Neutrophil (primary cell): ENCODE results near the gene CCDC92B.

ENCODE experiments used
- H3K27ac ChIP-seq: fragments of 200-600 bp; sonication (generic); 2 replicates; pipeline ENCODE4 v1.5.1; 2016; ENCODE audit warnings: mild to moderate bottlenecking, moderate library complexity
- H3K27me3 ChIP-seq: fragments of 200-600 bp; sonication (generic); 2 replicates; pipeline ENCODE4 v1.6.0; 2016; ENCODE audit warnings: mild to moderate bottlenecking
- H3K36me3 ChIP-seq: fragments of 200-600 bp; sonication (generic); 2 replicates; pipeline ENCODE4 v1.5.1; 2017
- H3K4me1 ChIP-seq, 2 experiments: fragments of 200-600 bp in 1 of 2; sonication (generic) in 1 of 2; 1 replicate in 1 of 2; 2 replicates in 1 of 2; pipeline versions ENCODE4 v1.5.1 to v1.6.1; 2013 to 2016; ENCODE audit warnings: low read depth in 1 of 2, low read length in 1 of 2, mild to moderate bottlenecking in 1 of 2, moderate library complexity in 1 of 2; ENCODE audit not compliant: control insufficient read depth in 1 of 2, insufficient read depth in 1 of 2
- H3K4me3 ChIP-seq, 2 experiments: fragments of 200-600 bp in 1 of 2; sonication (generic) in 1 of 2; 1 replicate in 1 of 2; 2 replicates in 1 of 2; pipeline ENCODE4 v1.5.1; 2013 to 2016; ENCODE audit warnings: low read depth in 1 of 2, low read length in 1 of 2, mild to moderate bottlenecking in 1 of 2, moderate library complexity in 1 of 2
- H3K9me3 ChIP-seq: fragments of 200-600 bp; sonication (generic); 2 replicates; pipeline ENCODE4 v1.5.1; 2016
- TF ChIP-seq, protein P1 (sequence below): fragments of 200-600 bp; sonication (generic); IDR thresholded peaks from 2 replicates; pipeline ENCODE4 v1.5.1; 2016; ENCODE audit warnings: antibody characterized with exemption

The CCDC92B gene

DNA sequence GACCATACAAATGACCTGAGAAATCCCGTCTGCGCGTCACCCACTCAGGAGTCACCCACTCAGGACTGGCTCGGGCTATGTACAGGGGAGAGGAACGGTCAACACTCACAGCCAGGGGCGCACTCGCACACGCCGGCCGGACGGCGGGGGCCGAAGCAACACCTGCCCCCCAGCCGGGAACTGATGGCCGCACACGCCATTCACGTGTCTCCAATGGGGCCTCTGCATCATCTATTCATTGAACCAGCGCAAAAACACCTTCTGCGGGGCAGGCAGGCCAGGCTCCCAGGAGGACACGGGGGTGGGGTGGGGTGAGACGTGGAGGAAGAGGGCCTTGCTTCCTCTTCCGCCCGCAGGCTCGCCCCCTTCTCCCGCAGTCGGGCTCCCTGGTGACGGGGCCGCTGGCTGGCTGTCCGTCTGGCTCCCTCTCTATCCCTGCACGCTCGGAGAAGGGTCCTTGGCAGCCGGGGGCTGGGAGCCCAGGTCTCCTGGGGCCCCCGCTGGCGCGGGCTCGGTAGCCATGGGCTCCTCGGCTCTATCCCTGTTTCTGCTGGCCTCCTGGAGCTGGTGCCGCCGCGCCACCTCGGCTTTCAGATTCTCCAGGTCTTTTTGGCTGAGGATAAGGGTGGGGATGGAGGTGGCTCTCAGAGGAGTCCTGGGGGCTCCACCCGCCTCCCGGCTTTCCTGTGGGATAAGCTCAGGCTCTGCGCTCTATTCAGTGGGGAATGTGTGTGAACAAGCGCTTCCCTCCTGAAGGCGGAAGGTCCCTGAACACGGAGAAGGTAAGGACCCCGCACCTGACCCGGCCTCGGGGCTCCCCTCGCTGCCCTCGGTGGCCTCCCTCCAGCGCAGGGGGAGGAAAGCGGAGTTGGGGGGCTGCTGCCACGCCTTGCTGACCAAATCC lies 59.0 kb downstream of the CCDC92B start:
- no peak overlapping the region for H3K27ac ChIP-seq
- no peaks in the 10 kb centered on the region for H3K27me3 ChIP-seq
- TF ChIP-seq, protein P1, sequence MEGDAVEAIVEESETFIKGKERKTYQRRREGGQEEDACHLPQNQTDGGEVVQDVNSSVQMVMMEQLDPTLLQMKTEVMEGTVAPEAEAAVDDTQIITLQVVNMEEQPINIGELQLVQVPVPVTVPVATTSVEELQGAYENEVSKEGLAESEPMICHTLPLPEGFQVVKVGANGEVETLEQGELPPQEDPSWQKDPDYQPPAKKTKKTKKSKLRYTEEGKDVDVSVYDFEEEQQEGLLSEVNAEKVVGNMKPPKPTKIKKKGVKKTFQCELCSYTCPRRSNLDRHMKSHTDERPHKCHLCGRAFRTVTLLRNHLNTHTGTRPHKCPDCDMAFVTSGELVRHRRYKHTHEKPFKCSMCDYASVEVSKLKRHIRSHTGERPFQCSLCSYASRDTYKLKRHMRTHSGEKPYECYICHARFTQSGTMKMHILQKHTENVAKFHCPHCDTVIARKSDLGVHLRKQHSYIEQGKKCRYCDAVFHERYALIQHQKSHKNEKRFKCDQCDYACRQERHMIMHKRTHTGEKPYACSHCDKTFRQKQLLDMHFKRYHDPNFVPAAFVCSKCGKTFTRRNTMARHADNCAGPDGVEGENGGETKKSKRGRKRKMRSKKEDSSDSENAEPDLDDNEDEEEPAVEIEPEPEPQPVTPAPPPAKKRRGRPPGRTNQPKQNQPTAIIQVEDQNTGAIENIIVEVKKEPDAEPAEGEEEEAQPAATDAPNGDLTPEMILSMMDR: no peak
- no peak overlapping the region for H3K4me3 ChIP-seq
- H3K9me3 ChIP-seq: no peaks in the 10 kb centered on the region
- no peaks in the 10 kb centered on the region for H3K4me1 ChIP-seq
- peaks cover 16% of the 10 kb centered on the region for H3K36me3 ChIP-seq

DNA sequence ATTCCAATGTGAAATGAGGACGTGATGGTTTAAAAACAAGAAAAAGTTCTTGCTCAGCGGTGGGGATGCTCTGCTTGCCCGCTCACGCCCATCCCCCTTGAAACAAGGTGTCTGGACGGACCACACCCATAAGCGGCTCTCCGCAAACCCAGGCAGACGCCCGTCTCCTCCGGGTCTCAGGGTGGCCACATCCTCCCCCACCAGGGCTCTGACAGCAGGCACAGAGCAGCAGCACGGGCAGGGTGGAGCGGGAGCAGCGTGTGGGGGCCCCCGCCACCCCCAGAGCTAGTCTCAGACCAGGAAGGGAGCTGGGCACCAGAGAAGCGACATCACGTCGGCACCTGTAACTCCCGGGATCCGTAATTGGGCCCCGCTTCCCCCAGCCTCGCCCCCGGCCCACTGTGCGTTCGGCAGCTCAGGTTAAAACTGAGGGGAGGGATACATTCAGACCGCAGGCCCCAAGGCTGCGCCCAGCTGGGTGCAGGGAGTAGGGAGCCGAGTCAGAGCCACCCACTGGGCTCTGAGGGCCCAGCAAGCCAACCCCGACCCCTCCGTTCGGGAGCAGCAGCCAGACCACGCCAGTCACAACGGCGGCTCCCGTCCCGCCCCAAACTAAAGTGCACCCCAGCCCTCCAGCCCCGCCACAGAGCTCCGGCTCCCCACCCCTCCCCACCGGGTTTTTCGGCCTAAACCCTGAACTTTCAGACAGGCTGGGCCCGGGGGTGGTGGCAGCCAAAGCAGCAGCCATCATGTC lies 59.9 kb downstream of the CCDC92B start:
- Histone ChIP-seq H3K4me3 (no peak overlapping the region), H3K27me3 (no peaks in the 10 kb centered on the region), H3K36me3 (peaks cover 17% of the 10 kb centered on the region), H3K9me3 (no peaks in the 10 kb centered on the region), H3K4me1 (no peaks in the 10 kb centered on the region), H3K27ac (no peak overlapping the region)
- TF ChIP-seq, protein P1: no peak

DNA sequence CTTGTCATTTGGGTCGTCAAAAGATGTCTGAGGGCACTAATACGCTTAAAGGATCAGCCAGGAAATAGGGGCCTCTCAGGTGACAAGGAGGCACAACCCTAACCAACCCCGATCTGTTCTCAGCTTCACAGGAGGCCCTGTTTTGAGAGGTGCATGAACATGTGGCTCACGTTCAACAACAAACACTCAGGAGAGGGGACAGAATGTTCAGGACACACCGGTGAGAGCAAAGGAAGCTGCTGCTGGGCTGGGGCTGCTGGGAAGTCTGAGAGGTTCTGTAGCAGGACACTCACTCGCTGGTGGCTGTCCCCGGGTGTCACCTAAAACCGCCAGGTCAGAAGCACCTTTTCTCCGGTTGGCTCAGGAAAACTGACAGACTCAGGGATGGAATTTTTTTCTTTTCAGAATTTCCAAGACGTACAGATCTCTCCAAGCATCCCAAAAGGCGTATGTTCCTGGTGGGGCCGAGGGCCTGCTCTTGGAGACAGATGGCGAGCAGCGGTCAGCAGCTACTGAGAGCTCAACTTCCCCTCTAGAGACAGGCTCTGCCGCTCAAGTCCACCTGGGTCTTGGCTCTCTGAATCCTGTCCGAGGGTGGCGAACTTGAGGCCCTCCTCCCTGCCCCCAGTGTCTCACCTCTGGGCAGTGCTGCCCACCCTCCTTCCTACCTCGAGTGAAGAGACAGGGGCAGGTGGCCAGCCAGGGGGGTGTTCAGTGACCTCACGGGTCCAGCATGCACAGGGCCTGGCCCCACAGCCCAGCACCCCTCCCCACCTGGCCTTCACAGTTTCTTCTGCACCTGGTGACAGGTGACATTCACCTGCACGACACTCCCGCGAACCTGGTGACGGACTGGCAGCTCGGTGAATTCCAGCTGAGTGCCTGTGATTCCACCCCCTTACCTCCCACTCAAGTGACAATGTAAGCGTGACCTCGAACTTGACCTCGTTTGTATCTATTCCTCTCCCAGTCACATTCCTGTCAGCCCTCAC lies 60.8 kb downstream of the CCDC92B start:
- Histone ChIP-seq H3K27me3 (no peaks in the 10 kb centered on the region), H3K4me1 (no peaks in the 10 kb centered on the region), H3K9me3 (no peaks in the 10 kb centered on the region), H3K4me3 (no peak overlapping the region), H3K27ac (no peak overlapping the region), H3K36me3 (peaks cover 24% of the 10 kb centered on the region)
- TF ChIP-seq, protein P1: no peak

DNA sequence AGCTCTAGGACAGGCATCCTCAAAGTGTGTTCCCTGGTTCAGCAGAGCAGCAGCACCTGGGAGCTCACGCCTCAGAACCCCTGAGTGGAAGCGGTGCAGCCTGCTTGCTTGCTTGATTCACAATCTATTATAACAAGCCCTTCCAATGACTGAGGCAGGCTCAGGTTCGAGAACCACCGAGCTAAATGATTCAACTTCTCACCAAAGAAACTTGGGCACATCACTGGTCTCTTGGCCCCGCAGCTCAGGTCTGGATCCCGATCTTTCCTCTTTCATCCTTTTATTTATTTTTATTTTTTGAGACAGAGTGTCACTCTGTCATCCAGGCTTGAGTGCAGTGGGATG lies 62.4 kb downstream of the CCDC92B start:
- Histone ChIP-seq H3K36me3 (peaks cover 36% of the 10 kb centered on the region), H3K27ac (no peak overlapping the region), H3K4me3 (no peak overlapping the region), H3K9me3 (no peaks in the 10 kb centered on the region), H3K27me3 (no peaks in the 10 kb centered on the region), H3K4me1 (no peaks in the 10 kb centered on the region)
- TF ChIP-seq, protein P1: no peak

DNA sequence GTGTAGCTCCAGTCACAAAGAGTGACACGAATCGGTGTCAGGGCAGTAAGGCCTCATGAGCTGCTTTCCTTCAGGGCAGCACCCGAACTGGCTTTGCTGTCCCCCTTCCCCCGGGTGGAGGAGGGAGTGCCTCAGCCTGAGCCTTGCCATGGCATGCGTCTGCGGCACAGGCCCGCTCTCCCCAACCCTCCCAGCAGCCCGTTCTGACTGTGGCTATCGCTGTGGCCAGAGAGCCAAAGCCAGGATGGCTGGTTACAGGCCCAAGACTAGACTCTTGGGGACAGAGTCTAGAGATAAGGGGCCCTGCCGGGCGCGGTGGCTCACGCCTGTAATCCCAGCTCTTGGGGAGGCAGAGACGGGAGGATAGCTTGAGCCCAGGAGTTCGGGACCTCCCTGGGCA lies 63.8 kb downstream of the CCDC92B start:
- no peaks in the 10 kb centered on the region for H3K27me3 ChIP-seq
- TF ChIP-seq, protein P1: no peak
- peaks cover 49% of the 10 kb centered on the region for H3K36me3 ChIP-seq
- no peak overlapping the region for H3K27ac ChIP-seq
- no peak overlapping the region for H3K4me3 ChIP-seq
- no peaks in the 10 kb centered on the region for H3K9me3 ChIP-seq
- no peaks in the 10 kb centered on the region for H3K4me1 ChIP-seq
